ENCODE data around the gene BPIFB3.

DNA sequence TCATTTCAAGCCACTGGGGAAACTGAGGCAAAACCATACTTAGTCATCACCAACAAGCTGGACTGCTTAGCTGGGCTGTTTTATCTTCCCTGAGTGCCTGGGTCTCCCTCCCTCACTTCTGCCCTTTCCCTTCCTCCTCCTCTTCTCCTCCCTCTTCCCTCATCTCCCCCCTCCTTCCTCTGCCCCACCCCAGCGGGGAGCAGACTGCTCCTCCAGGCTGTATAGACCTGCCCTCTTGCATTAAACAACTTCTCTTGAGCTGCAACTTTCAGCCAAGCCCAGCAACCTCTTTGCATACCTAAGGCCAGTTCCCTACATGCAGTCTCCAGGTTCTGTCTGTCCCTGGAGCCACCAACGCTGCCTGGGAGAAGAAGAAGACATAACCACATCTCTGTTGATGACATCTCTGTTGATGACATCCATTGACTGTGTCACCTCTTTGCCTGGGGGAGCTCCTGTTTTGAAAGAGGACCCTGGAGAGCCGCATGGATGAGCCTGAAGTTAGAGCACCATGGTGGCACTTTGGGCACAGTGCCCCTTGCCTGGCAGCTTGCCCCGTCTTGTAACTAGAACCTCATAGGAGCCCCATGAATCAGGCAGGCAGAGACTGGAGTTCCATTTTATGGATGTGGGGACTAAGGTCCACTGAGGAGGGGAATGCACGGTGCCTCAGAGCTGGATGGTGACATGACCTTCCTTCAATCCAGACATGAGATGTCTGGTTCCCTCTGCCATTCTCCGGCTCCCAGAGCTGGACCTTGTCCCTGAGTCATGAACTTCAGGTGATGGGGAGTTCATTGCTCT, 30.1 kb upstream of the BPIFB3 start:
- no peak for TF ChIP-seq CTCF (IDR thresholded peaks at IDR 0.05)
- TF ChIP-seq POLR2A (IDR thresholded peaks at IDR 0.05), result no peak

All from uterus (tissue), 2 donors.